SK-N-SH (cell line): ENCODE results near the gene TMEM145. TPM values are rescaled to one million over a fixed set of nuclear protein-coding genes. Genes with fewer than 3 reads are reported as not detected.

Source experiments
- CTCF ChIA-PET: fragments of 300-600, 350-600 bp; formaldehyde crosslinking; extraction: SDS; loops from one replicate; lab custom pipeline; 2021; lab: Yijun Ruan, JAX
- POLR2A ChIA-PET: fragments of 350-600 bp; sonication (Branson Sonifier 250); formaldehyde crosslinking; extraction: SDS; loops from one replicate; lab custom pipeline; 2020; ENCODE audit warnings: antibody characterized with exemption, inconsistent platforms; lab: Yijun Ruan, JAX
- DNase-seq: peaks from one replicate; pipeline ENCODE4 v3.0.0; 2012
- H2AFZ ChIP-seq: fragments of 200-600 bp; sonication (generic); 2 replicates; pipeline ENCODE4 v1.8.1; 2016; ENCODE audit warnings: antibody characterized with exemption, mild to moderate bottlenecking, low read depth
- H3F3A ChIP-seq: fragments of 200-600 bp; sonication (generic); replicated peaks from 2 replicates; pipeline ENCODE3; 2016; ENCODE audit warnings: antibody characterized with exemption, mild to moderate bottlenecking; ENCODE audit not compliant: insufficient read depth
- H3K27ac ChIP-seq, 2 experiments: fragments of 200-500 bp in 1 of 2; fragments of 200-600 bp in 1 of 2; sonication (Bioruptor generic) in 1 of 2; sonication (generic), shearing (Covaris generic) in 1 of 2; 2 replicates each; pipeline versions ENCODE4 v1.5.1 to v1.6.1; 2014 to 2016; ENCODE audit warnings: low read depth in 2 of 2, inconsistent platforms in 1 of 2, low read length in 1 of 2, mild to moderate bottlenecking in 1 of 2, mixed read lengths in 1 of 2
- H3K27me3 ChIP-seq: fragments of 200-600 bp; sonication (generic), shearing (Covaris generic); 2 replicates; pipeline ENCODE4 v1.6.1; 2016; ENCODE audit warnings: mixed run types; ENCODE audit not compliant: insufficient read depth
- H3K36me3 ChIP-seq, 2 experiments: fragments of 200-500 bp in 1 of 2; fragments of 200-600 bp in 1 of 2; sonication (Bioruptor generic) in 1 of 2; sonication (generic) in 1 of 2; replicated peaks in 1 of 2; 2 replicates each; pipeline versions ENCODE3 to v1.5.1; 2014 to 2016; ENCODE audit warnings: low read length in 1 of 2, mild to moderate bottlenecking in 1 of 2; ENCODE audit not compliant: insufficient read depth in 2 of 2, control insufficient read depth in 1 of 2
- H3K4me1 ChIP-seq, 2 experiments: fragments of 200-500 bp in 1 of 2; fragments of 200-600 bp in 1 of 2; sonication (Bioruptor generic) in 1 of 2; sonication (generic), shearing (Covaris generic) in 1 of 2; 2 replicates each; pipeline versions ENCODE4 v1.5.1 to v1.6.1; 2014 to 2016; ENCODE audit warnings: low read depth in 1 of 2, low read length in 1 of 2, mixed run types in 1 of 2; ENCODE audit not compliant: insufficient read depth in 2 of 2, control insufficient read depth in 1 of 2
- H3K4me2 ChIP-seq: fragments of 200-600 bp; sonication (generic), shearing (Covaris generic); 2 replicates; pipeline ENCODE4 v1.6.1; 2017; ENCODE audit warnings: mixed run types
- H3K4me3 ChIP-seq, 2 experiments: fragments of 200-500 bp in 1 of 2; fragments of 200-600 bp in 1 of 2; sonication (Bioruptor generic) in 1 of 2; sonication (generic), shearing (Covaris generic) in 1 of 2; 2 replicates each; pipeline versions ENCODE4 v1.5.1 to v1.8.1; 2014 to 2016; ENCODE audit warnings: low read depth in 2 of 2, inconsistent platforms in 1 of 2, low read length in 1 of 2, mild to moderate bottlenecking in 1 of 2, mixed read lengths in 1 of 2, moderate library complexity in 1 of 2
- H3K79me2 ChIP-seq: fragments of 200-600 bp; sonication (generic); 2 replicates; pipeline ENCODE4 v1.8.1; 2017; ENCODE audit warnings: mild to moderate bottlenecking; ENCODE audit not compliant: insufficient read depth
- H3K9ac ChIP-seq: fragments of 200-600 bp; sonication (generic); 2 replicates; pipeline ENCODE4 v1.6.1; 2017; ENCODE audit warnings: mixed run types
- H3K9me2 ChIP-seq: fragments of 200-600 bp; sonication (generic); 2 replicates; pipeline ENCODE4 v1.6.1; 2017; ENCODE audit warnings: mixed run types
- H3K9me3 ChIP-seq: fragments of 200-600 bp; sonication (generic); 2 replicates; pipeline ENCODE4 v1.6.1; 2017; ENCODE audit warnings: mixed run types, mild to moderate bottlenecking, moderate library complexity
- H4K20me1 ChIP-seq: fragments of 200-600 bp; sonication (generic); 2 replicates; pipeline ENCODE4 v1.6.1; 2017; ENCODE audit warnings: mild to moderate bottlenecking, mixed run types; ENCODE audit not compliant: insufficient read depth
- FOXJ3 ChIP-seq: sonication (generic); formaldehyde crosslinking; IDR thresholded peaks from 2 replicates; pipeline ENCODE4 v1.5.1; 2020; ENCODE audit warnings: mild to moderate bottlenecking, missing genetic modification reagents
- JUND ChIP-seq: IDR thresholded peaks from 2 replicates; pipeline ENCODE4 v1.4.0; 2012
- MXI1 ChIP-seq: IDR thresholded peaks from 2 replicates; pipeline ENCODE4 v1.6.1; 2012; ENCODE audit warnings: mild to moderate bottlenecking, low read depth, low read length, improper control_type of control experiment
- NFIC ChIP-seq: IDR thresholded peaks from 2 replicates; pipeline ENCODE4 v1.4.0; 2012; ENCODE audit warnings: borderline replicate concordance
- NRF1 ChIP-seq: IDR thresholded peaks from 2 replicates; pipeline ENCODE4 v1.6.1; 2012; ENCODE audit warnings: low read depth, mild to moderate bottlenecking, low read length
- PBX3 ChIP-seq: IDR thresholded peaks from 2 replicates; pipeline ENCODE4; 2012
- RAD21 ChIP-seq: IDR thresholded peaks from 2 replicates; pipeline ENCODE4 v1.6.1; 2012; ENCODE audit warnings: mild to moderate bottlenecking, low read length
- RXRA ChIP-seq: IDR thresholded peaks from 2 replicates; pipeline ENCODE4 v1.4.0; 2012; ENCODE audit warnings: low read depth, mild to moderate bottlenecking, borderline replicate concordance
- TCF12 ChIP-seq: IDR thresholded peaks from 2 replicates; pipeline ENCODE4 v1.4.0; 2012
- WGBS: methylation state at CpG from one replicate; pipeline ENCODE4 v1.1.6; 2017; ENCODE audit warnings: low lambda C conversion rate; 5-methylcytosine and 5-hydroxymethylcytosine counted together
- polyA plus RNA-seq, 3 experiments: library from polyadenylated mRNA; depleted of rRNA; stranded (reverse); fragments of >200 nt; gene quantifications; 2 replicates each; pipeline ENCODE4 v1.2.3, GENCODE V29; 2012

Gene TMEM145
- polyA plus RNA-seq, 1 of the 3 experiments (the other 2 are of a cell fraction): 2.0 TPM

GRCh38 chr19:42285988-42286348, 27.1 kb upstream of the TMEM145 start:
- DNase-seq: no peak
- Histone ChIP-seq H3K4me2 (peak overlapping the region; percentile 99), H3K9me3 (no peaks in the 10 kb centered on the region), H3K79me2 (peaks cover 47% of the 10 kb centered on the region), H3K4me1 (peaks cover 33 to 47% of the 10 kb centered on the region in 2 experiments), H3K27ac (peak overlapping the region in 1 of 2 experiments; percentile 95; a peak in 3 of 4 replicates), H3K27me3 (no peaks in the 10 kb centered on the region), H3K9ac (0 out of 2 replicates have a peak overlapping the region, but pooled peaks have one; percentile 77), H3K4me3 (peak overlapping the region; percentile 88 to 95; a peak in 2 of 4 replicates), H3K36me3 (peaks cover 19 to 43% of the 10 kb centered on the region in 2 experiments), H3F3A (peaks cover 22% of the 10 kb centered on the region), H2AFZ (no peak overlapping the region)
- CTCF ChIA-PET: interaction anchor here (0.6 to 2.7 kb wide), 6 partner anchors 9 to 177 kb away, joined by 3 to 11 read pairs (median 4); no protein-coding TSS in a partner anchor
- TF ChIP-seq NRF1 (no peak), FOXJ3 (CRISPR knock-in tag) (no peak), NFIC (no peak), RAD21 (no peak), MXI1 (no peak), JUND (no peak)
- TF ChIP-seq, all 33 proteins: peak for 0
- POLR2A ChIA-PET: no interaction called here
- H3K9me2 ChIP-seq: no peaks in the 10 kb centered on the region
- WGBS: 76% methylated on average over 6 of the region's 6 CpGs
- peaks cover 24% of the 10 kb centered on the region for H4K20me1 ChIP-seq

DNA sequence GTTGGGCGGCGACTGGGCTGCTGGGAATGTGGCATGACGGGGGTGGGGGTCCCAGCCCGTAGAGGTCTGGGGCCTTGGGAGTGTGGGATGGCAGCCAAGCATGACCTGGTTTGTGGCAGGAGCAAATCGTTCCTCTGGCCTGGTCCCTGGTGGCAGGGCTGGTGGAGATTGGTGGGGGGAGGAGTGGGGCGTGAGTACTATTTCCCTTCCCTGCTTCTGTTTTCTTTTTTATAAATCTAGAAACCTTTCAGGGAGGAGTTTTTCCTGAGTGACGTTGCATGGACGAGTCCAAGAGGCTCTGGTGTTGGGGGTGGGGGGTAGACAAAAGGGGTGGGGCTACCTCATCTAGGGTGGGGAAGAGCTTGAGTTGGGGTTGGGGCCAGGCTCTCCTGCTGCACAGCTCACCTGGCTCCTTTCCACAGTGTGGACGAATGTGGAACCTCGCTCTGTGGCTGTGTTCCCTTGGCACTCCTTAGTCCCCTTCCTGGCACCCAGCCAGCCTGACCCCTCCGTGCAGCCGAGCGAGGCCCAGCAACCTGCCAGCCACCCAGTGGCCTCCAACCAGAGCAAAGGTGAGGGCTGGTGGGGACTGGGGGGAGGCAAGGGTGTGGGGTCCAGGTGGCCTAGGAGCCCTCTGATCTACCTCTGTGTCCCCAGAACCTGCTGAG, 26.6 kb upstream of the TMEM145 start:
- Histone ChIP-seq H3F3A (peaks cover 18% of the 10 kb centered on the region), H3K79me2 (peaks cover 50% of the 10 kb centered on the region), H3K9ac (no peak overlapping the region), H3K4me3 (peak overlapping the region in 1 of 2 experiments; percentile 95; a peak in 2 of 4 replicates), H2AFZ (no peak overlapping the region), H4K20me1 (peaks cover 24% of the 10 kb centered on the region), H3K27me3 (no peaks in the 10 kb centered on the region), H3K9me3 (no peaks in the 10 kb centered on the region), H3K4me1 (peaks cover 29 to 43% of the 10 kb centered on the region in 2 experiments), H3K27ac (peak overlapping the region in 1 of 2 experiments; percentile 95; a peak in 2 of 4 replicates), H3K9me2 (no peaks in the 10 kb centered on the region), H3K4me2 (peak overlapping the region; percentile 99), H3K36me3 (peaks cover 24 to 48% of the 10 kb centered on the region in 2 experiments)
- TF ChIP-seq TCF12: no peak
- TF ChIP-seq NRF1: no peak
- TF ChIP-seq PBX3: no peak
- TF ChIP-seq RXRA: no peak
- ChIA-PET CTCF (interaction anchor here (0.9 to 2.7 kb wide), 4 partner anchors 10 to 42 kb away, joined by 3 to 11 read pairs (median 4); no protein-coding TSS in a partner anchor), POLR2A (no interaction called here)
- WGBS: 78% methylated on average over 13 of the region's 13 CpGs
- peak; percentile 54 for DNase-seq
